Stimulated activated CD4-positive, alpha-beta T cell treated with anti-CD3 and anti-CD28 coated beads, TNF-alpha, amount 100 ng/mL, for 24 hours (primary cell): ENCODE data around the gene PSD4.
A peak's percentile ranks its signal among the peaks of the same experiment; 100 is the strongest.

Experiments used
- DNase-seq, 3 experiments: peaks; one replicate each; pipeline ENCODE4 v3.0.0-alpha.2; 2020; ENCODE audit warnings: low read depth in 3 of 3

The PSD4 gene

GRCh38 chr2:113238871-113239839 lies 65.4 kb downstream of the PSD4 start:
- no peak for DNase-seq

- DNase-seq: no peak
Measured at GRCh38 chr2:113240150-113240914, 66.6 kb downstream of the PSD4 start.

- DNase-seq: peak; percentile 32 to 72 (median 40)
Measured at GRCh38 chr2:113240915-113241911, 67.4 kb downstream of the PSD4 start.

- DNase-seq: no peak
Measured at GRCh38 chr2:113242327-113242726, 68.6 kb downstream of the PSD4 start.

GRCh38 chr2:113245276-113245711 lies 71.5 kb downstream of the PSD4 start:
- no peak for DNase-seq

- DNase-seq: no peak
Measured at GRCh38 chr2:113246606-113247005, 72.8 kb downstream of the PSD4 start.

GRCh38 chr2:113248997-113249770 lies 75.4 kb downstream of the PSD4 start:
- DNase-seq: peak; percentile 41 to 71 (median 60)

- no peak for DNase-seq
Measured at GRCh38 chr2:113251118-113251517, 77.3 kb downstream of the PSD4 start.

GRCh38 chr2:113252047-113252590 lies 78.3 kb downstream of the PSD4 start:
- no peak for DNase-seq

GRCh38 chr2:113253453-113253852 lies 79.7 kb downstream of the PSD4 start:
- no peak for DNase-seq

GRCh38 chr2:113255140-113256070 lies 81.6 kb downstream of the PSD4 start:
- DNase-seq: no peak

GRCh38 chr2:113257516-113258264 lies 83.9 kb downstream of the PSD4 start:
- no peak for DNase-seq

- DNase-seq: no peak
Measured at GRCh38 chr2:113258471-113259147, 84.8 kb downstream of the PSD4 start.
